ENCODE results near the gene PRUNE2.

PRUNE2 gene

GRCh38 chr9:76785501-76785900 is 120.4 kb downstream of the PRUNE2 start:
- Histone ChIP-seq H3K4me1 (ENCODE audit: control extremely low read depth in 1 of 4, control insufficient read depth in 4 of 4, insufficient read depth in 4 of 4, low read length in 3 of 4) (no peaks in the 10 kb centered on the region), H3K36me3 (ENCODE audit: control insufficient read depth in 4 of 4, insufficient read depth in 4 of 4, low read length in 3 of 4) (no peaks in the 10 kb centered on the region), H3K9me3 (ENCODE audit: control extremely low read depth in 1 of 5, control insufficient read depth in 4 of 5, insufficient read depth in 2 of 5, low read depth in 1 of 5, low read length in 4 of 5) (no peaks in the 10 kb centered on the region), H3K4me3 (ENCODE audit: control insufficient read depth in 1 of 7, extremely low read depth in 1 of 7, insufficient read depth in 4 of 7, low read depth in 2 of 7, low read length in 6 of 7) (no peak overlapping the region), H3K27me3 (replicated peaks in 2 of 5; ENCODE audit: control insufficient read depth in 4 of 5, insufficient read depth in 5 of 5, low read length in 4 of 5) (peaks cover 0 to 2% (median 0%) of the 10 kb centered on the region in 5 experiments), H3K27ac (ENCODE audit: insufficient read depth in 1 of 2, low read depth in 1 of 2, low read length in 2 of 2, poor library complexity in 1 of 2, severe bottlenecking in 2 of 2) (no peak overlapping the region)
- ChIA-PET CTCF (interaction anchor here (1.6 kb wide), 1 partner anchor 24 kb away, joined by 4 read pairs; no protein-coding TSS in a partner anchor), POLR2A (interaction anchor here (0.6 kb wide), 1 partner anchor 9 kb away, joined by 3 read pairs; no protein-coding TSS in a partner anchor)
- 100% methylated on average over 1 of the region's 1 CpG for WGBS (ENCODE audit: insufficient coverage)
- DNase-seq: no peak

- ChIA-PET CTCF (no interaction called here), POLR2A (interaction anchor here (0.6 kb wide), 1 partner anchor 8 kb away, joined by 3 read pairs; no protein-coding TSS in a partner anchor)
These were observed 121.0 kb downstream of the PRUNE2 start for GRCh38 chr9:76784881-76785280.

GRCh38 chr9:76772686-76773445 is 133.0 kb downstream of the PRUNE2 start:
- H3K27ac ChIP-seq (ENCODE audit: insufficient read depth in 1 of 2, low read depth in 1 of 2, low read length in 2 of 2, poor library complexity in 1 of 2, severe bottlenecking in 2 of 2): no peak overlapping the region
- POLR2A ChIA-PET: no interaction called here
- DNase-seq: no peak
- no peak overlapping the region for H3K4me3 ChIP-seq (ENCODE audit: control insufficient read depth in 1 of 7, extremely low read depth in 1 of 7, insufficient read depth in 4 of 7, low read depth in 2 of 7, low read length in 6 of 7)
- peaks cover 0 to 1% (median 0%) of the 10 kb centered on the region in 5 experiments for H3K27me3 ChIP-seq (replicated peaks in 2 of 5; ENCODE audit: control insufficient read depth in 4 of 5, insufficient read depth in 5 of 5, low read length in 4 of 5)
- no peaks in the 10 kb centered on the region for H3K4me1 ChIP-seq (ENCODE audit: control extremely low read depth in 1 of 4, control insufficient read depth in 4 of 4, insufficient read depth in 4 of 4, low read length in 3 of 4)
- H3K9me3 ChIP-seq (ENCODE audit: control extremely low read depth in 1 of 5, control insufficient read depth in 4 of 5, insufficient read depth in 2 of 5, low read depth in 1 of 5, low read length in 4 of 5): no peaks in the 10 kb centered on the region
- no peaks in the 10 kb centered on the region for H3K36me3 ChIP-seq (ENCODE audit: control insufficient read depth in 4 of 4, insufficient read depth in 4 of 4, low read length in 3 of 4)
- WGBS (ENCODE audit: insufficient coverage): 100% methylated on average over 1 of the region's 5 CpGs
- CTCF ChIA-PET: interaction anchor here (0.7 to 1.1 kb wide), 2 partner anchors 10 to 984 kb away, joined by 3 to 4 read pairs; no protein-coding TSS in a partner anchor

More at GRCh38 chr9:76784881-76785280, 121.0 kb downstream of the PRUNE2 start:
- Histone ChIP-seq H3K4me1 (ENCODE audit: control extremely low read depth in 1 of 4, control insufficient read depth in 4 of 4, insufficient read depth in 4 of 4, low read length in 3 of 4) (no peaks in the 10 kb centered on the region), H3K27ac (ENCODE audit: insufficient read depth in 1 of 2, low read depth in 1 of 2, low read length in 2 of 2, poor library complexity in 1 of 2, severe bottlenecking in 2 of 2) (no peak overlapping the region), H3K4me3 (ENCODE audit: control insufficient read depth in 1 of 7, extremely low read depth in 1 of 7, insufficient read depth in 4 of 7, low read depth in 2 of 7, low read length in 6 of 7) (no peak overlapping the region), H3K27me3 (replicated peaks in 2 of 5; ENCODE audit: control insufficient read depth in 4 of 5, insufficient read depth in 5 of 5, low read length in 4 of 5) (peaks cover 0 to 2% (median 0%) of the 10 kb centered on the region in 5 experiments), H3K9me3 (ENCODE audit: control extremely low read depth in 1 of 5, control insufficient read depth in 4 of 5, insufficient read depth in 2 of 5, low read depth in 1 of 5, low read length in 4 of 5) (no peaks in the 10 kb centered on the region), H3K36me3 (ENCODE audit: control insufficient read depth in 4 of 4, insufficient read depth in 4 of 4, low read length in 3 of 4) (no peaks in the 10 kb centered on the region)
- DNase-seq: no peak

GRCh38 chr9:76766126-76766525 is 139.8 kb downstream of the PRUNE2 start:
- 100% methylated on average over 1 of the region's 3 CpGs for WGBS (ENCODE audit: insufficient coverage)
- Histone ChIP-seq H3K4me3 (ENCODE audit: control insufficient read depth in 1 of 7, extremely low read depth in 1 of 7, insufficient read depth in 4 of 7, low read depth in 2 of 7, low read length in 6 of 7) (no peak overlapping the region), H3K4me1 (ENCODE audit: control extremely low read depth in 1 of 4, control insufficient read depth in 4 of 4, insufficient read depth in 4 of 4, low read length in 3 of 4) (no peaks in the 10 kb centered on the region), H3K27ac (ENCODE audit: insufficient read depth in 1 of 2, low read depth in 1 of 2, low read length in 2 of 2, poor library complexity in 1 of 2, severe bottlenecking in 2 of 2) (no peak overlapping the region), H3K9me3 (ENCODE audit: control extremely low read depth in 1 of 5, control insufficient read depth in 4 of 5, insufficient read depth in 2 of 5, low read depth in 1 of 5, low read length in 4 of 5) (no peaks in the 10 kb centered on the region), H3K27me3 (replicated peaks in 2 of 5; ENCODE audit: control insufficient read depth in 4 of 5, insufficient read depth in 5 of 5, low read length in 4 of 5) (no peaks in the 10 kb centered on the region), H3K36me3 (ENCODE audit: control insufficient read depth in 4 of 4, insufficient read depth in 4 of 4, low read length in 3 of 4) (no peaks in the 10 kb centered on the region)
- ChIA-PET POLR2A (interaction anchor here (0.6 kb wide), 1 partner anchor 1624 kb away, joined by 4 read pairs; no protein-coding TSS in a partner anchor), CTCF (interaction anchor here (0.6 kb wide), 1 partner anchor 561 kb away, joined by 3 read pairs; no protein-coding TSS in a partner anchor)
- no peak for DNase-seq

- H3K9me3 ChIP-seq (ENCODE audit: control extremely low read depth in 1 of 5, control insufficient read depth in 4 of 5, insufficient read depth in 2 of 5, low read depth in 1 of 5, low read length in 4 of 5): no peaks in the 10 kb centered on the region
- POLR2A ChIA-PET: no interaction called here
- H3K27me3 ChIP-seq (replicated peaks in 2 of 5; ENCODE audit: control insufficient read depth in 4 of 5, insufficient read depth in 5 of 5, low read length in 4 of 5): no peaks in the 10 kb centered on the region
- no peaks in the 10 kb centered on the region for H3K36me3 ChIP-seq (ENCODE audit: control insufficient read depth in 4 of 4, insufficient read depth in 4 of 4, low read length in 3 of 4)
- H3K27ac ChIP-seq (ENCODE audit: insufficient read depth in 1 of 2, low read depth in 1 of 2, low read length in 2 of 2, poor library complexity in 1 of 2, severe bottlenecking in 2 of 2): no peak within 1 kb of the TSS
- DNase-seq: no peak
- H3K4me3 ChIP-seq (ENCODE audit: control insufficient read depth in 1 of 7, extremely low read depth in 1 of 7, insufficient read depth in 4 of 7, low read depth in 2 of 7, low read length in 6 of 7): no peak within 1 kb of the TSS
- CTCF ChIA-PET: interaction anchor here (1.3 to 1.5 kb wide), 2 partner anchors 12 to 18 kb away, joined by 3 read pairs; no protein-coding TSS in a partner anchor
- 96% methylated on average over 3 of the region's 4 CpGs for WGBS (ENCODE audit: insufficient coverage)
- H3K4me1 ChIP-seq (ENCODE audit: control extremely low read depth in 1 of 4, control insufficient read depth in 4 of 4, insufficient read depth in 4 of 4, low read length in 3 of 4): no peaks in the 10 kb centered on the region
These were observed 141.8 kb downstream of the PRUNE2 start, which contains the start of gene PCA3 for GRCh38 chr9:76764138-76764537. TSS of gene PCA3 (plus strand) at chr9:76764438.

GRCh38 chr9:76761448-76761847 is 144.5 kb downstream of the PRUNE2 start:
- no peak for DNase-seq
- POLR2A ChIA-PET: no interaction called here
- Histone ChIP-seq H3K27me3 (replicated peaks in 2 of 5; ENCODE audit: control insufficient read depth in 4 of 5, insufficient read depth in 5 of 5, low read length in 4 of 5) (no peaks in the 10 kb centered on the region), H3K27ac (ENCODE audit: insufficient read depth in 1 of 2, low read depth in 1 of 2, low read length in 2 of 2, poor library complexity in 1 of 2, severe bottlenecking in 2 of 2) (no peak overlapping the region), H3K36me3 (ENCODE audit: control insufficient read depth in 4 of 4, insufficient read depth in 4 of 4, low read length in 3 of 4) (no peaks in the 10 kb centered on the region), H3K4me3 (ENCODE audit: control insufficient read depth in 1 of 7, extremely low read depth in 1 of 7, insufficient read depth in 4 of 7, low read depth in 2 of 7, low read length in 6 of 7) (no peak overlapping the region), H3K4me1 (ENCODE audit: control extremely low read depth in 1 of 4, control insufficient read depth in 4 of 4, insufficient read depth in 4 of 4, low read length in 3 of 4) (no peaks in the 10 kb centered on the region), H3K9me3 (ENCODE audit: control extremely low read depth in 1 of 5, control insufficient read depth in 4 of 5, insufficient read depth in 2 of 5, low read depth in 1 of 5, low read length in 4 of 5) (no peaks in the 10 kb centered on the region)
- no CpG with 5 or more reads among the region's 1 CpG for WGBS (ENCODE audit: insufficient coverage)
- CTCF ChIA-PET: no interaction called here

- Histone ChIP-seq H3K36me3 (ENCODE audit: control insufficient read depth in 4 of 4, insufficient read depth in 4 of 4, low read length in 3 of 4) (no peaks in the 10 kb centered on the region), H3K27ac (ENCODE audit: insufficient read depth in 1 of 2, low read depth in 1 of 2, low read length in 2 of 2, poor library complexity in 1 of 2, severe bottlenecking in 2 of 2) (no peak overlapping the region), H3K4me3 (ENCODE audit: control insufficient read depth in 1 of 7, extremely low read depth in 1 of 7, insufficient read depth in 4 of 7, low read depth in 2 of 7, low read length in 6 of 7) (no peak overlapping the region), H3K27me3 (replicated peaks in 2 of 5; ENCODE audit: control insufficient read depth in 4 of 5, insufficient read depth in 5 of 5, low read length in 4 of 5) (no peaks in the 10 kb centered on the region), H3K4me1 (ENCODE audit: control extremely low read depth in 1 of 4, control insufficient read depth in 4 of 4, insufficient read depth in 4 of 4, low read length in 3 of 4) (peaks cover 0 to 3% (median 0%) of the 10 kb centered on the region in 4 experiments), H3K9me3 (ENCODE audit: control extremely low read depth in 1 of 5, control insufficient read depth in 4 of 5, insufficient read depth in 2 of 5, low read depth in 1 of 5, low read length in 4 of 5) (no peaks in the 10 kb centered on the region)
- 86% methylated on average over 4 of the region's 6 CpGs for WGBS (ENCODE audit: insufficient coverage)
- CTCF ChIA-PET: no interaction called here
- POLR2A ChIA-PET: no interaction called here
- no peak for DNase-seq
These were observed 146.2 kb downstream of the PRUNE2 start for GRCh38 chr9:76759732-76760131.

All from common myeloid progenitor, CD34-positive (primary cell).